HepG2 (cell line): ENCODE data around the gene SRGAP3. TPM values are rescaled to one million over a fixed set of nuclear protein-coding genes. Genes with fewer than 3 reads are reported as not detected.

Source experiments
- ATAC-seq: fragments of 200-7000 bp; cut with Tn5 transposase; 3 replicates; pipeline ENCODE4 v1.9.1; 2020; ENCODE audit warnings: mild to moderate bottlenecking, moderate library complexity
- BruUV-seq: library from RNA; stranded (reverse); fragments of 400-500 nt; replicated peaks from 2 replicates; lab custom pipeline; 2021; lab: Mats Ljungman, UMichigan
- CTCF ChIA-PET: fragments of 300-600 bp; formaldehyde crosslinking; extraction: SDS; loops from one replicate; lab custom pipeline; 2021; ENCODE audit warnings: low total read pairs, inconsistent platforms, low intra/inter-chr PET ratio; lab: Yijun Ruan, JAX
- POLR2A ChIA-PET: fragments of 350-600 bp; sonication (Branson Sonifier 250); formaldehyde crosslinking; loops from one replicate; lab custom pipeline; 2020; ENCODE audit warnings: antibody characterized with exemption, inconsistent platforms; lab: Yijun Ruan, JAX
- DNase-seq: peaks from one replicate; pipeline ENCODE4 v3.0.0-alpha.2; 2015; ENCODE audit warnings: low spot score
- FAIRE-seq: peaks from 3 replicates; lab custom pipeline; 2011; peaks lifted over from hg19 to GRCh38; lab: Jason Lieb, UNC
- H2AFZ ChIP-seq: one replicate; pipeline ENCODE4 v1.6.1; 2011; ENCODE audit warnings: low read length, inconsistent platforms
- H3K27ac ChIP-seq: fragments of 300-600 bp; 3 replicates; pipeline ENCODE4 v1.8.0; 2011; ENCODE audit warnings: mixed run types, mild to moderate bottlenecking, mixed read lengths, low read length, inconsistent platforms; ENCODE audit not compliant: insufficient read depth; ENCODE audit errors: extremely low read length
- H3K27me3 ChIP-seq, 2 experiments: fragments of 200-600 bp in 1 of 2; 2 replicates in 1 of 2; 3 replicates in 1 of 2; pipeline versions ENCODE4 v1.6.0 to v1.8.0; 2011; ENCODE audit warnings: low read length in 2 of 2, mild to moderate bottlenecking in 2 of 2, moderate library complexity in 2 of 2, inconsistent platforms in 1 of 2; ENCODE audit not compliant: insufficient read depth in 2 of 2, control insufficient read depth in 1 of 2
- H3K36me3 ChIP-seq, 2 experiments: fragments of 200-600 bp in 1 of 2; replicated peaks in 1 of 2; 2 replicates in 1 of 2; 3 replicates in 1 of 2; pipeline versions ENCODE4 v1.5.1 to v1.8.0; 2011; ENCODE audit warnings: low read length in 2 of 2, inconsistent platforms in 1 of 2; ENCODE audit not compliant: insufficient read depth in 2 of 2, control insufficient read depth in 1 of 2
- H3K4me1 ChIP-seq: 2 replicates; pipeline ENCODE4 v1.5.1; 2012; ENCODE audit warnings: low read length, inconsistent platforms; ENCODE audit not compliant: insufficient read depth
- H3K4me2 ChIP-seq: 2 replicates; pipeline ENCODE4 v1.6.0; 2011; ENCODE audit warnings: low read depth, low read length, inconsistent platforms
- H3K4me3 ChIP-seq, 3 experiments: fragments of 200-600 bp in 1 of 3; sonication (generic), shearing (Covaris generic) in 1 of 3; replicated peaks in 1 of 3; 2 replicates each; pipeline ENCODE4 v1.5.1; 2011 to 2016; ENCODE audit warnings: low read length in 3 of 3, inconsistent platforms in 2 of 3, low read depth in 2 of 3, mild to moderate bottlenecking in 2 of 3, control low read depth in 1 of 3, mixed read lengths in 1 of 3; ENCODE audit not compliant: insufficient read depth in 1 of 3
- H3K79me2 ChIP-seq: one replicate; pipeline ENCODE4 v1.6.1; 2011; ENCODE audit warnings: low read length, inconsistent platforms; ENCODE audit not compliant: insufficient read depth
- H3K9ac ChIP-seq: 2 replicates; pipeline ENCODE4 v1.6.0; 2011; ENCODE audit warnings: mild to moderate bottlenecking, low read depth, low read length, inconsistent platforms; ENCODE audit not compliant: insufficient read depth
- H3K9me3 ChIP-seq: 2 replicates; pipeline ENCODE4 v1.5.1; 2012; ENCODE audit warnings: mild to moderate bottlenecking, low read length
- H4K20me1 ChIP-seq: 2 replicates; pipeline ENCODE4 v1.6.0; 2011; ENCODE audit warnings: inconsistent platforms, mild to moderate bottlenecking, low read length, moderate library complexity; ENCODE audit not compliant: insufficient read depth
- EHMT2 ChIP-seq: fragments of 200-600 bp; sonication (generic); IDR thresholded peaks from 2 replicates; pipeline ENCODE4 v1.7.0; 2017; ENCODE audit warnings: antibody characterized with exemption, low read depth, low read length, borderline replicate concordance
- ELF3 ChIP-seq: IDR thresholded peaks from 2 replicates; pipeline ENCODE4 v1.6.1; 2016; ENCODE audit warnings: missing genetic modification reagents, missing compliant biosample characterization
- HOXA5 ChIP-seq: sonication (generic); formaldehyde crosslinking; IDR thresholded peaks from 2 replicates; pipeline ENCODE4 v1.4.0; 2020; ENCODE audit warnings: missing genetic modification reagents
- KDM2A ChIP-seq: sonication (generic); formaldehyde crosslinking; IDR thresholded peaks from 2 replicates; pipeline ENCODE4 v1.4.0; 2020; ENCODE audit warnings: low read depth, missing genetic modification reagents, borderline replicate concordance
- KDM4B ChIP-seq: sonication (generic); formaldehyde crosslinking; IDR thresholded peaks from 2 replicates; pipeline ENCODE4 v1.4.0; 2020; ENCODE audit warnings: missing genetic modification reagents
- NBN ChIP-seq: fragments of 450-650 bp; conservative IDR thresholded peaks from 2 replicates; pipeline ENCODE4 v1.6.1; 2017
- TARDBP ChIP-seq: sonication (generic); formaldehyde crosslinking; IDR thresholded peaks from 2 replicates; pipeline ENCODE4 v1.8.0; 2022; ENCODE audit warnings: mild to moderate bottlenecking, missing genetic modification reagents
- ZNF350 ChIP-seq: sonication (generic); formaldehyde crosslinking; IDR thresholded peaks from 2 replicates; pipeline ENCODE4 v1.4.0; 2020; ENCODE audit warnings: mild to moderate bottlenecking, low read depth, missing genetic modification reagents, borderline replicate concordance
- ZNF615 ChIP-seq: sonication (generic); formaldehyde crosslinking; IDR thresholded peaks from 2 replicates; pipeline ENCODE4 v1.5.0; 2020; ENCODE audit warnings: mild to moderate bottlenecking, missing genetic modification reagents, borderline replicate concordance
- ZNF646 ChIP-seq: sonication (generic); formaldehyde crosslinking; IDR thresholded peaks from 2 replicates; pipeline ENCODE4 v1.9.0; 2021; ENCODE audit warnings: mild to moderate bottlenecking, missing genetic modification reagents
- ZSCAN31 ChIP-seq: sonication (generic); formaldehyde crosslinking; IDR thresholded peaks from 2 replicates; pipeline ENCODE4 v1.5.0; 2020; ENCODE audit warnings: low read depth, mild to moderate bottlenecking, missing genetic modification reagents
- WGBS: methylation state at CpG from one replicate; pipeline ENCODE4 v1.1.6; 2017; ENCODE audit warnings: low lambda C conversion rate; 5-methylcytosine and 5-hydroxymethylcytosine counted together
- in situ Hi-C: cut with HindIII; loops from 2 replicates; pipeline ENCODE4 v1.10.0; 2017; ENCODE audit warnings: low pct_unique_long_range_greater_than_20kb; ENCODE audit not compliant: extremely low pct_ligation_motif_present
- intact Hi-C: fragments of 100-400 bp; cut with micrococcal nuclease; formaldehyde crosslinking; loops from one replicate; pipeline ENCODE4 v1.10.0; 2022; ENCODE audit not compliant: unreplicated experiment
- polyA plus RNA-seq, 8 experiments: library from polyadenylated mRNA; depleted of rRNA in 3 of 8; stranded (reverse) in 7 of 8; unstranded in 1 of 8; fragments of >200 nt; fragmentation: Illumina TruSeq in 4 of 8; extraction: Trizol in 4 of 8; gene quantifications; 2 replicates each; pipeline versions ENCODE4 v1.2.1 to v1.2.3, GENCODE V29; 2011 to 2016; ENCODE audit warnings: low read depth in 4 of 8, missing spikeins in 1 of 8, mixed read lengths in 1 of 8; ENCODE audit not compliant: insufficient read depth in 1 of 8
- total RNA-seq, 5 experiments: library from RNA; depleted of rRNA; stranded (reverse); fragments of >200 nt; fragmentation: Illumina TruSeq; extraction: Trizol; gene quantifications; 2 replicates each; pipeline ENCODE4 v1.2.3, GENCODE V29; 2016; ENCODE audit warnings: low read depth in 1 of 5
- TF ChIP-seq, protein P1 (sequence below): sonication (generic); formaldehyde crosslinking; IDR thresholded peaks from 2 replicates; pipeline ENCODE4 v1.4.0; 2020; ENCODE audit warnings: mild to moderate bottlenecking, missing genetic modification reagents, borderline replicate concordance

SRGAP3 gene
- total and polyA plus RNA-seq, 2 of the 13 experiments (the other 11 are each of a cell fraction or from before 2014, with no cell fraction given): 1.2 to 1.4 TPM

DNA sequence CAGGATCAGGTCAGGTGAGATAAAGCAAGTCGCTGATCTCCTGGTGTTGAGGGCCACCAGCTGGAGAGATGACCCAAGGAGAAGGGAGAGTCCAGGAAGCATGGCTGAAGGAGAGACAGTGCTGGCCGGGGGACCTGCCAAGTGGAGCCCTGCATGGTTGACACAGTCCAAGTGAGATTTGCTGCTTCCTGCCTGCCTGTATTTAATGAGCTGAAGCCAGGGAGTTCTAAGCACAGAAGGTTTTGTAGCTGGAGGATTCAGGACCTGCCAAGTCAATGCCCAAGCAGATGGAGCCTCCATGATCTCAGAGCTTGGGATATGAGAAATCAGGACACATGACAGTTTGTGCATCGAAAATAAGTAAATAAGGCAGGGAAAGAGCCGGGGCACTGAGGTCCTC, 125.6 kb downstream of the SRGAP3 start:
- no peak for DNase-seq
- CTCF ChIA-PET: no interaction called here
- TF ChIP-seq ELF3 (CRISPR knock-in tag) (no peak), EHMT2 (no peak), HOXA5 (no peak), TARDBP (no peak), ZNF350 (CRISPR knock-in tag) (no peak), NBN (no peak), ZNF646 (no peak), KDM4B (CRISPR knock-in tag) (no peak), KDM2A (CRISPR knock-in tag) (no peak), ZSCAN31 (no peak), ZNF615 (CRISPR knock-in tag) (no peak)
- TF ChIP-seq, protein P1, sequence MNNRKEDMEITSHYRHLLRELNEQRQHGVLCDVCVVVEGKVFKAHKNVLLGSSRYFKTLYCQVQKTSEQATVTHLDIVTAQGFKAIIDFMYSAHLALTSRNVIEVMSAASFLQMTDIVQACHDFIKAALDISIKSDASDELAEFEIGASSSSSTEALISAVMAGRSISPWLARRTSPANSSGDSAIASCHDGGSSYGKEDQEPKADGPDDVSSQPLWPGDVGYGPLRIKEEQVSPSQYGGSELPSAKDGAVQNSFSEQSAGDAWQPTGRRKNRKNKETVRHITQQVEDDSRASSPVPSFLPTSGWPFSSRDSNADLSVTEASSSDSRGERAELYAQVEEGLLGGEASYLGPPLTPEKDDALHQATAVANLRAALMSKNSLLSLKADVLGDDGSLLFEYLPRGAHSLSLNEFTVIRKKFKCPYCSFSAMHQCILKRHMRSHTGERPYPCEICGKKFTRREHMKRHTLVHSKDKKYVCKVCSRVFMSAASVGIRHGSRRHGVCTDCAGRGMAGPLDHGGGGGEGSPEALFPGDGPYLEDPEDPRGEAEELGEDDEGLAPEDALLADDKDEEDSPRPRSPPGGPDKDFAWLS (CRISPR knock-in tag): no peak

More for the DNA sequence above, 125.6 kb downstream of the SRGAP3 start:
- H3K27me3 ChIP-seq: peaks cover 2% of the 10 kb centered on the region in 2 experiments; a peak in 1 of 5 replicates
- no peaks in the 10 kb centered on the region for H3K79me2 ChIP-seq
- 15% methylated on average over 4 of the region's 4 CpGs for WGBS
- H3K9me3 ChIP-seq: no peaks in the 10 kb centered on the region
- no peak overlapping the region for H3K9ac ChIP-seq
- POLR2A ChIA-PET: no interaction called here
- H3K4me1 ChIP-seq: no peaks in the 10 kb centered on the region
- no peaks in the 10 kb centered on the region for H3K36me3 ChIP-seq
- in situ Hi-C loops: no loop called here
- H4K20me1 ChIP-seq: no peaks in the 10 kb centered on the region
- ATAC-seq (no peak), FAIRE-seq (no peak)
- H2AFZ ChIP-seq: no peak overlapping the region
- intact Hi-C loops: no loop called here
- no peak overlapping the region for H3K4me3 ChIP-seq
- no peak overlapping the region for H3K27ac ChIP-seq
- BruUV-seq: no TSS peak
- no peak overlapping the region for H3K4me2 ChIP-seq
